ENCODE data around the gene CLMN. TPM values are rescaled to one million over a fixed set of nuclear protein-coding genes. Genes with fewer than 3 reads are reported as not detected.

The CLMN gene
- total and polyA plus RNA-seq, 2 of the 8 experiments (the other 6 are each of a cell fraction or from before 2014, with no cell fraction given): 1.6 to 8.2 TPM

- Histone ChIP-seq H4K8ac (ENCODE audit: extremely low read depth, insufficient read depth, low read length) (no peak overlapping the region), H3K9me3 (ENCODE audit: insufficient read depth in 2 of 2, low read depth in 1 of 2, low read length in 1 of 2) (no peaks in the 10 kb centered on the region), H3K4me1 (replicated peaks in 1 of 4; ENCODE audit: control insufficient read depth in 3 of 4, insufficient read depth in 4 of 4, low read length in 3 of 4) (peaks cover 6 to 20% (median 14%) of the 10 kb centered on the region in 4 experiments), H2BK5ac (ENCODE audit: low read depth, low read length) (no peak overlapping the region), H3K14ac (ENCODE audit: insufficient read length) (no peak overlapping the region), H2BK15ac (ENCODE audit: low read length) (no peak overlapping the region), H3K9ac (replicated peaks in 1 of 4; ENCODE audit: extremely low read depth in 1 of 4, low read depth in 3 of 4, low read length in 3 of 4) (no peak overlapping the region), H3K4me2 (ENCODE audit: insufficient read depth in 1 of 2, low read depth in 2 of 2, low read length in 2 of 2) (no peak overlapping the region), H3K4ac (replicated peaks; ENCODE audit: insufficient read length, low read depth, low read length) (no peak overlapping the region), H3K18ac (ENCODE audit: extremely low read depth, low read length) (no peak overlapping the region), H2BK20ac (ENCODE audit: low read length) (no peak overlapping the region), H4K5ac (ENCODE audit: insufficient read length, low read depth, low read length) (no peak overlapping the region), H2BK120ac (replicated peaks; ENCODE audit: low read depth, low read length) (no peak overlapping the region), H3K27ac (ENCODE audit: low read depth, low read length) (no peak overlapping the region), H3K79me2 (ENCODE audit: control insufficient read depth in 1 of 2, insufficient read depth in 2 of 2, low read length in 2 of 2) (no peaks in the 10 kb centered on the region), H2BK12ac (ENCODE audit: low read depth, low read length) (no peak overlapping the region), H2AK5ac (ENCODE audit: low read depth, low read length) (no peak overlapping the region), H3K23ac (ENCODE audit: insufficient read length) (no peak overlapping the region), H3K4me3 (ENCODE audit: extremely low read depth in 1 of 4, insufficient read depth in 2 of 4, low read depth in 3 of 4, low read length in 4 of 4) (no peak overlapping the region), H3K79me1 (ENCODE audit: low read depth, low read length) (no peaks in the 10 kb centered on the region), H3K56ac (replicated peaks; ENCODE audit: insufficient read length, low read depth, low read length) (no peak overlapping the region), H2AFZ (ENCODE audit: low read length) (no peak overlapping the region), H3K36me3 (ENCODE audit: control insufficient read depth in 2 of 4, insufficient read depth in 4 of 4, low read length in 3 of 4) (no peaks in the 10 kb centered on the region; a peak in 1 of 8 replicates), H3K23me2 (ENCODE audit: low read depth, low read length) (peaks cover 10% of the 10 kb centered on the region; the same call in 1 of the 2 replicates), H4K20me1 (replicated peaks in 1 of 2; ENCODE audit: control insufficient read depth in 1 of 2, insufficient read depth in 2 of 2, low read length in 2 of 2) (peaks cover 0 to 8% of the 10 kb centered on the region in 2 experiments), H4K91ac (replicated peaks; ENCODE audit: insufficient read length, low read length) (no peak overlapping the region), H3K27me3 (replicated peaks in 1 of 4; ENCODE audit: control insufficient read depth in 3 of 4, extremely low read depth in 1 of 4, insufficient read depth in 3 of 4, low read length in 3 of 4) (no peaks in the 10 kb centered on the region)
- FAIRE-seq (no peak), DNase-seq (ENCODE audit: low read depth in 1 of 2, low spot score in 2 of 2) (no peak)
- 94% methylated on average over 19 of the region's 19 CpGs; no CpG with 5 or more reads in 1 of the 2 experiments for WGBS, 2 experiments (ENCODE audit: extremely low coverage in 1 of 2, insufficient coverage in 1 of 2, insufficient read length in 1 of 2, insufficient replicate concordance in 2 of 2, low coverage in 1 of 2, low lambda C conversion rate in 2 of 2, missing lambda C conversion rate in 1 of 2)
- ChIA-PET CTCF (ENCODE audit: partially characterized antibody) (interaction anchor here (0.6 to 0.7 kb wide), 3 partner anchors 12 to 137 kb away, joined by 3 read pairs; no protein-coding TSS in a partner anchor), POLR2A (ENCODE audit: partially characterized antibody) (no interaction called here)
- TF ChIP-seq ATF2 (IDR thresholded peaks at IDR 0.05; ENCODE audit: low read length) (no peak), SIRT6 (IDR thresholded peaks at IDR 0.05; ENCODE audit: low read length) (no peak), ASH2L (IDR thresholded peaks at IDR 0.05; ENCODE audit: low read length) (no peak), SP1 (IDR thresholded peaks at IDR 0.05; ENCODE audit: low read depth, low read length) (no peak)
Measured at GRCh38 chr14:95260537-95261361, 59.0 kb downstream of the CLMN start.

All from H1 (cell line).